Measurements from ENCODE around the gene CHPT1.

DNA sequence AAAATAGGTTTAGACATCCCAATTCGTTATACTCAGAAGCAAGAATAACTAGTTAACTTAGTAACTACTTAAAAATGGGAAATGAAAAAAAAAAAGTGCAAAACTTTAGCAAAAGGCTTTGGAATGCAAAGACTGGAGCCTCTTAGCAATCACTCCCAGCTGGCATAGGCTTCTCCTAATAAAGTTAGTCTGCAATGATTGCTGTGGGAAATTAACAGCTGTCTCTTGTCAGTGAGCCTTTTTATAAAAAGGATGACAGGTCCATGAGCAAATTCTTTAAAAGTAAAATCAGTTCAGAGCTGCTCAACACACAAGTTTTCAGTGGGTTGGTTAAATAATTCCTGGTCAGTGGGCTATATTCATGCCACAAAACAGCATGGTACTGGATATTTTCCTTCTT, 49.2 kb downstream of the CHPT1 start:
- TF ChIP-seq, protein P1, sequence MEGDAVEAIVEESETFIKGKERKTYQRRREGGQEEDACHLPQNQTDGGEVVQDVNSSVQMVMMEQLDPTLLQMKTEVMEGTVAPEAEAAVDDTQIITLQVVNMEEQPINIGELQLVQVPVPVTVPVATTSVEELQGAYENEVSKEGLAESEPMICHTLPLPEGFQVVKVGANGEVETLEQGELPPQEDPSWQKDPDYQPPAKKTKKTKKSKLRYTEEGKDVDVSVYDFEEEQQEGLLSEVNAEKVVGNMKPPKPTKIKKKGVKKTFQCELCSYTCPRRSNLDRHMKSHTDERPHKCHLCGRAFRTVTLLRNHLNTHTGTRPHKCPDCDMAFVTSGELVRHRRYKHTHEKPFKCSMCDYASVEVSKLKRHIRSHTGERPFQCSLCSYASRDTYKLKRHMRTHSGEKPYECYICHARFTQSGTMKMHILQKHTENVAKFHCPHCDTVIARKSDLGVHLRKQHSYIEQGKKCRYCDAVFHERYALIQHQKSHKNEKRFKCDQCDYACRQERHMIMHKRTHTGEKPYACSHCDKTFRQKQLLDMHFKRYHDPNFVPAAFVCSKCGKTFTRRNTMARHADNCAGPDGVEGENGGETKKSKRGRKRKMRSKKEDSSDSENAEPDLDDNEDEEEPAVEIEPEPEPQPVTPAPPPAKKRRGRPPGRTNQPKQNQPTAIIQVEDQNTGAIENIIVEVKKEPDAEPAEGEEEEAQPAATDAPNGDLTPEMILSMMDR (conservative IDR thresholded peaks at IDR 0.05; ENCODE audit: low read depth in 2 of 2): no peak
- TF ChIP-seq STAT1 (IDR thresholded peaks at IDR 0.05; ENCODE audit: unreplicated experiment) (no peak), EZH2 (IDR thresholded peaks at IDR 0.05; ENCODE audit: low read depth, unreplicated experiment) (no peak)
- TF ChIP-seq, protein P2, sequence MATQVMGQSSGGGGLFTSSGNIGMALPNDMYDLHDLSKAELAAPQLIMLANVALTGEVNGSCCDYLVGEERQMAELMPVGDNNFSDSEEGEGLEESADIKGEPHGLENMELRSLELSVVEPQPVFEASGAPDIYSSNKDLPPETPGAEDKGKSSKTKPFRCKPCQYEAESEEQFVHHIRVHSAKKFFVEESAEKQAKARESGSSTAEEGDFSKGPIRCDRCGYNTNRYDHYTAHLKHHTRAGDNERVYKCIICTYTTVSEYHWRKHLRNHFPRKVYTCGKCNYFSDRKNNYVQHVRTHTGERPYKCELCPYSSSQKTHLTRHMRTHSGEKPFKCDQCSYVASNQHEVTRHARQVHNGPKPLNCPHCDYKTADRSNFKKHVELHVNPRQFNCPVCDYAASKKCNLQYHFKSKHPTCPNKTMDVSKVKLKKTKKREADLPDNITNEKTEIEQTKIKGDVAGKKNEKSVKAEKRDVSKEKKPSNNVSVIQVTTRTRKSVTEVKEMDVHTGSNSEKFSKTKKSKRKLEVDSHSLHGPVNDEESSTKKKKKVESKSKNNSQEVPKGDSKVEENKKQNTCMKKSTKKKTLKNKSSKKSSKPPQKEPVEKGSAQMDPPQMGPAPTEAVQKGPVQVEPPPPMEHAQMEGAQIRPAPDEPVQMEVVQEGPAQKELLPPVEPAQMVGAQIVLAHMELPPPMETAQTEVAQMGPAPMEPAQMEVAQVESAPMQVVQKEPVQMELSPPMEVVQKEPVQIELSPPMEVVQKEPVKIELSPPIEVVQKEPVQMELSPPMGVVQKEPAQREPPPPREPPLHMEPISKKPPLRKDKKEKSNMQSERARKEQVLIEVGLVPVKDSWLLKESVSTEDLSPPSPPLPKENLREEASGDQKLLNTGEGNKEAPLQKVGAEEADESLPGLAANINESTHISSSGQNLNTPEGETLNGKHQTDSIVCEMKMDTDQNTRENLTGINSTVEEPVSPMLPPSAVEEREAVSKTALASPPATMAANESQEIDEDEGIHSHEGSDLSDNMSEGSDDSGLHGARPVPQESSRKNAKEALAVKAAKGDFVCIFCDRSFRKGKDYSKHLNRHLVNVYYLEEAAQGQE (IDR thresholded peaks at IDR 0.05; ENCODE audit: unreplicated experiment): no peak
